Stimulated activated CD4-positive, alpha-beta T cell treated with anti-CD3 and anti-CD28 coated beads, Interleukin-4, amount 100 ng/mL, for 48 hours (primary cell): ENCODE results near the gene EXOC4.

Experiments used
- DNase-seq, 2 donors: peaks; one replicate each; pipeline ENCODE4 v3.0.0-alpha.2; 2020; ENCODE audit warnings: low read depth in 2 of 2

Gene EXOC4

GRCh38 chr7:133572843-133573242 lies 320.0 kb downstream of the EXOC4 start:
- no peak for DNase-seq

- no peak for DNase-seq
Observed at GRCh38 chr7:133573554-133574265, 320.8 kb downstream of the EXOC4 start.

DNA sequence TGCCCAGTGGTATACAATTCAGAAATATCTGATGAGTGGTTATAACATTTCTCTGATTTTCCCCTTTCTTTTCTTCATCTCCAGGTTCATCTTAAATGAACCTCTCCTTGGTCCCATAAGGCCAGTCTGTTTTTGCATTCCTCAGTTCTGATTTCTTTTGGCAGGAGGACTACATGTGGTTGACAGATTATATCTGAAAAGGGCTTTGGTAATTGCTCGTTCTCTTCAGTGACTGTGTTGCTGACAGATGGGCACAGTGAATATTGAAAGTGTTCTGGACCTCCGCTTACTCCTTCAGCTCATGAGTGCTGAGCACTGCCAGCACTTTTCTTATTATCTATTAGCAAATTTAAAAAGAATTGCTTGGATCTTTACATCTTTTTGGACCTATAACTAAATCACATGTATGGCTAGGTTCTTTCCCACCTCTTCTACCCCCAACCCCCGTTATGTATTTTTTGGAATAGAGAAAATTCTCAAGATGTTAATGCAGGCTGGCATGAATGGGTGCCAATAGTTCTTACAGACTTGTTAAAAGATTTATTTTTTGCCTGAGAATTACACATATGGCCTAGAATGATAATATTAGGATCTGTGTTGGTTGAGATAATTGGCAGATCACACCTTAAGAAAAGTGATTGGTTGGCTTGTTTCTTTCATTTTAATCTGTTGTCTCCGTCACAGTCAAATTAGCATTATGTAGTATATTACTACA lies 323.0 kb downstream of the EXOC4 start:
- no peak for DNase-seq

DNA sequence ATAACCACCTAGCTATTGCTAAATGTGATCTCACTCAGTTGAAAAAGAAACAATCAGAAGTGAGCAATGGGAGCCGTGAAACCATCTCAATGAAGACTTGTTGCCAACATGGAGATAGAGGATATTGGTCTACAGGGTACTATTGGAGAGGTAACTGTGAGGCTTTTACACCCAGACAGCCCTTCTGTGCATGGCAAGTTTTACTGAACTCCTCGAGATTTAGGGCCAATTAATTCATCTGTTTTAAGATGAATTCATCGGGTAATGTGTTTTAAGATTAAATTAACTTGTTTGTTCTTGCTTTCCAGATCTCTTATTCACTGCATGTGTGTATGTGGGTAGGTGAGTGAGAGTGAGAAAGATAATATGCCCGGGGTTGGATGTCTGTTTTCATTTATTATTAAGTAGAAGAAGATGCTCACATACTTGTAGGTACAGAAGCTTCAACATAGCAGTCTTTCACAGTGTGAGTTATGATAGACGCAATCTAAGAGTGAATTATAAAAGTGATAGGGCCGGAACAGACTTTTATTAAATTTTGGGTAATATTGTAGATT lies 323.8 kb downstream of the EXOC4 start:
- DNase-seq, result no peak

- no peak for DNase-seq
Observed at GRCh38 chr7:133582766-133583523, 330.1 kb downstream of the EXOC4 start.

DNA sequence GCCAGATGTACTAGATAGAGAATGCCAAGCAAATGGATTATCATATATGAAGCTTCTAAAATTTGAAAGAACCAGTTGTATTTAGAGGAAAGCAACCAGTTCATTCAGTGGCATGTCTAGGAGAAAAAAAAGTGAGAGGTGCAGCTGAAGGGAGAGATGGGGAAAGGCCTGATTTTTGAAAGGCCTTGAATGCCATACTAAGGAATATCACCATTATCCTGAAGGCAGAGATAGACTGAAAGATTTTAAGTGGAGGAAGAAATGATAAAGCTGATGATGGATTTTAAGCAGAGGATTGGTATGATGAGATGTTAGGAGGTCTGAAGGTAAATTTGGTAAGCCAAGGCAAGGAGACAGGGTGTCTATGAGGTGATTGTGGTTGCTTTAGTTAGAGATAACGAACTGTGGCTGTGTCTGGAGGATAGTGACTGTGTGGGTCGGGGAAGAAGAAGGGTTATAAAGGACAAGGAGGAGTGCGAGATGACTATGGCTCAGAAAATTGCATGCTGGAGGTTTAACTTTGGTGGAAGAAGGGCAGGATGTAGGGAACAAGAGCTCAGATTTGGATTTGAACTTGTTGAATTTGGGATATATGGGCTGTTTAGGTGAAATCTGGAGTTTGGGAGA lies 330.8 kb downstream of the EXOC4 start:
- DNase-seq, result no peak

DNA sequence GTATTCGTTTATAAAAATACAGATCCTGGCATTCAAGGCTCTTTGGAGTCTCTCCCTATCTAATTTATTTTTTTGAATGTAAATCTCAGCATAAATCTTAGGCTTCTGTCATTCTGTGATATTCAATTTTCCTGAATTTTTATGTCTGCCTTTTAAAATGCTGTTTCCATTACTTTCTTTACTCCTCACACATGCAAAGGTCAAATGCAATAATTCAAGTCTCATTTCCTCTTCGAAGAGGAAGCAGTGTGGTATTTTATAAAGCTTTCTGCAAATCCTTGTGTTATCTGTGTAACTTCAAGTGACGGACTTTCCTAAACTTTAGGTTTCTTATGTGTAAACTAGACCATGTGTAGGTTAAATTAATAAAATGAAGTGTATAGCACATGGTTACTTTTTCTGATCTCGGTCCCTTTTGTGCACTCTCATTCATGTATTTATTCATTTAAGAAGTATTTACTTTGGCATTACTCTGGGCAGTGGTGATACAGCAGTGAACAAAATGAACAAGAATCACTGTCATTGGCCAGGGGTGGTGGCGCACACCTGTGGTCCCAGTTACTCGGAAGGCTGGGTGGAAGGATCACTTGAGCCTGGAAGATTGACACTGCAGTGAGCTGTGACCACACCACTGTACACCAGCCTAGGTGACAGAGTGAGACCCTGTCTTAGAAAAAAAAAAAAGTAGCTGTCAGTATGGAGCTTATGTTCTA lies 332.2 kb downstream of the EXOC4 start:
- DNase-seq, result no peak

GRCh38 chr7:133586253-133586652 lies 333.4 kb downstream of the EXOC4 start:
- no peak for DNase-seq

DNA sequence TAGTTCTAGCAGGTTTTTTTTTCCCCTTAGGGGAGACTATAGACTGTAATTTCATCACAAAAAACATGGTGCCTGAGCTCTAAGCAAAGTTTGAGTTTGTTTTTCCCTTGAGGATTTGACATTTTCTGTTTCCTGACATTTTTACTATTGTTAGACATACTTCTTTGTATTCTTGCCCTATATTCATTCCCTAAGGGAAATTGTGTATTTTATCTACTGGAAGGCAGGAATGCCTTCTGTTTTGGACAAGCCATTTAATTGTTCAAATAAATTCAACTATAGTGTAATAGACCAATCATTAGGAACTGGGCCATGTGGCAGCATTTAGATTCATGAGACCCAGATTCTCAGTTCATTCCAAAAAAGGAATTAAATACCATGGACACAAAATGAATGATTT lies 335.0 kb downstream of the EXOC4 start:
- DNase-seq, result no peak

- no peak for DNase-seq
Observed at GRCh38 chr7:133590795-133591194, 337.9 kb downstream of the EXOC4 start.

DNA sequence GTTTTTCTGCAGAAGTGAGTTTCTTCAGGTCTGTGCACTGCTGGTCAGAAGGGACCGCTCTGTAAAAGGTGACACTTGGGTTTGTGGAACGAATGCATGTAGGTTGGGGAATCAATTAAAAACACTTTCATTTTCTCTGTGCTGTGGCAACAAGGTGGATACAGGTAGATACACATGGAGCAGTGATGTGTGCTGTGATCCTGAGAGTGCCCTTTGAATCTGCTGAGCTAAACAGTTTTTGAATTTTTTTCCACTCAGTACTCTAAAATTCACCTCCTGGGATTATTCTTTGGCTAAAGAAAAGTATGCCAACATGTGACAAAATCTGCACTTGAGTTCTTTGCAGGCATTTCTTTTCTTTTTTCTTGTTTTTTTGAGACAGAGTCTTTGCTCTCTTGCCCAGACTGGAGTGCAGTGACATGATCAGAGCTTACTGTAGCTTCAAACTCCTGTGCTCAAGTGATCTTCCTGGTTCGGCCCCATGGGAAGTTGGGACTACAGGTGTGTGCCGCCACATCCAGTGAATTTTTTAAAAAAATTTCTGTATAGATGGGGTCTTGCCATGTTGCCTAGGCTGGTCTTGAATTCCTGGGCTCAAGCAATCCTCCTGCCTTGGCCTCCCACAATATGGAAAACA lies 338.9 kb downstream of the EXOC4 start:
- no peak for DNase-seq

- no peak for DNase-seq
Observed at GRCh38 chr7:133593561-133593960, 340.7 kb downstream of the EXOC4 start.

DNA sequence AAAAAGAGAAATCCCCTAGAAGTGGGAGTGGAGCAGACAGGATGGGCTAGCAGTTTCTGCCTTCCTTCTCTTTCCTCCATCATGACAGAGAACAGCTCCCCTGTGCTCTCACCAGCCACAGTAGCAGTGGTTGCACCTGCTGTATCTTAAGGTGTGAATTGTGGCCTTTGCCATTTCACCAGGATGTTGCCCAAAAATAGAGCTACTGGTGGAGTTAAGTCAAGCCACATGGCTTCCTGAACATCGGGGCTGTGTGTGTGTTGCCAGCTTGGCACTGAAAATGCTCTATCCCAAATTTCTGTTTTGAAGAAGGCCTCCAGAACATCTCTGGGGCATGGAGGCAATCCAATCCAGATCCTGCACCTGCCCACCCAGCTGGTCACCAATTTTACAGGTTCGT lies 348.7 kb downstream of the EXOC4 start:
- no peak for DNase-seq

- no peak for DNase-seq
Observed at GRCh38 chr7:133602291-133602690, 349.4 kb downstream of the EXOC4 start.

DNA sequence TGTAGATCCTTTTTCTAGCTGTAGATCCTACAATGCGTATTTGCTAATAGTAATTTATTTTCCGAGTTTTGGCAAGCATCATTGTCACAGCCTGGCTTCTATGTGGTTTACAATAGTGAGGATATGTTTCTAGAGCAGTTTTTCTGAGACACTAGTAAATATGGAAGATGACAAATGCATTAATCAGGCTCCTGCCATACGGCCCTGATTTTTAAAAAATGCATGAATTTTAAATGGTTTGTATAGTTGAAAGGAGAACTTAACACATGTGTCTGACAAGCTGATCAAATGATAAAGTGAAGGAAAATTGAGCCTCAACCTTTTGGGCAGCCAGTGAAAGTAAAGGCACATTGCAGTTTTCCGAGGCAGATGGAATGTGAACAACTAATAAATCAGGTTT lies 354.1 kb downstream of the EXOC4 start:
- DNase-seq, result no peak

GRCh38 chr7:133609806-133610205 lies 356.9 kb downstream of the EXOC4 start:
- no peak for DNase-seq

GRCh38 chr7:133611955-133612354 lies 359.1 kb downstream of the EXOC4 start:
- no peak for DNase-seq

GRCh38 chr7:133613250-133613790 lies 360.4 kb downstream of the EXOC4 start:
- no peak for DNase-seq

DNA sequence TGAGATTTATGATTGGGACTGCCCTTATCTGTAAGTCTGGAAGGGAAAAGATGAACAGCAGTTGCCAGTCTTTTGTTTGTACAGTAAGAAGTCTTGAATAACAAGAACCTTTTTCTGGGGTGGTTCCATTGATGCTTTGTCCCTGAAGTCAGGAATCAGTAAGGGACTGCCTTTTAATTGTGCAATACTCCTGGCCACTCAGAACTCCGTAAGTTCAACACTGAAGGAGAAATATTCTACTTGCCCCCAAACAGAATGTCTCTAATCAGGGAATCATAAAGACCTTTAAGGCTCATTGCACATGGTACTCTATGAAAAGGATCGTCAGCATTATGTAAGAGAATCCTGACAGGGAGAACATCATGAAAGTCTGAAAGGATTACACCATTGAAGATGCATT lies 361.4 kb downstream of the EXOC4 start:
- DNase-seq, result no peak

- DNase-seq, result no peak
Observed at GRCh38 chr7:133618970-133619369, 366.1 kb downstream of the EXOC4 start.

GRCh38 chr7:133619491-133619890 lies 366.6 kb downstream of the EXOC4 start:
- no peak for DNase-seq
